GM23338 (cell line): Measurements from ENCODE around the gene PIP5K1A. TPM values are rescaled to one million over a fixed set of nuclear protein-coding genes. Genes with fewer than 3 reads are reported as not detected.

Experiments
- ATAC-seq: fragments of 200-7000 bp; cut with Tn5 transposase; 3 replicates; pipeline ENCODE4 v1.9.1; 2020
- DNase-seq: peaks from one replicate; pipeline ENCODE4 v3.0.0-alpha.2; 2015; ENCODE audit warnings: low spot score
- H2AFZ ChIP-seq: fragments of 200-600 bp; sonication (generic); 2 replicates; pipeline ENCODE4 v1.8.0; 2016; ENCODE audit warnings: antibody characterized with exemption, mild to moderate bottlenecking, moderate library complexity
- H3F3A ChIP-seq: fragments of 200-600 bp; sonication (generic); replicated peaks from 2 replicates; pipeline ENCODE4 v1.8.0; 2017; ENCODE audit warnings: antibody characterized with exemption, mixed run types, low read depth
- H3K27ac ChIP-seq: fragments of 200-600 bp; sonication (generic); 2 replicates; pipeline ENCODE4 v1.6.1; 2016; ENCODE audit warnings: low read depth
- H3K27me3 ChIP-seq: fragments of 200-600 bp; sonication (generic); 2 replicates; pipeline ENCODE4 v1.8.0; 2016; ENCODE audit warnings: mild to moderate bottlenecking, mixed run types, moderate library complexity; ENCODE audit not compliant: insufficient read depth
- H3K36me3 ChIP-seq: fragments of 200-600 bp; sonication (generic); 2 replicates; pipeline ENCODE4 v1.8.0; 2016; ENCODE audit warnings: mild to moderate bottlenecking; ENCODE audit not compliant: insufficient read depth
- H3K4me1 ChIP-seq: fragments of 200-600 bp; sonication (generic); 2 replicates; pipeline ENCODE4 v1.8.0; 2016; ENCODE audit warnings: mild to moderate bottlenecking, moderate library complexity; ENCODE audit not compliant: insufficient read depth
- H3K4me2 ChIP-seq: fragments of 200-600 bp; sonication (generic); 2 replicates; pipeline ENCODE4 v1.7.1; 2017; ENCODE audit warnings: mixed run types
- H3K4me3 ChIP-seq: fragments of 200-600 bp; sonication (generic); 2 replicates; pipeline ENCODE4 v1.6.1; 2016; ENCODE audit warnings: mixed run types
- H3K79me2 ChIP-seq: fragments of 200-600 bp; sonication (generic); replicated peaks from 2 replicates; pipeline ENCODE4 v1.8.0; 2017; ENCODE audit warnings: mild to moderate bottlenecking; ENCODE audit not compliant: insufficient read depth
- H3K9me2 ChIP-seq: fragments of 200-600 bp; sonication (generic); 2 replicates; pipeline ENCODE4 v1.8.0; 2017; ENCODE audit not compliant: insufficient read depth
- H4K20me1 ChIP-seq: fragments of 200-600 bp; sonication (generic); replicated peaks from 2 replicates; pipeline ENCODE4 v1.8.0; 2017; ENCODE audit warnings: mild to moderate bottlenecking; ENCODE audit not compliant: insufficient read depth
- H3K27ac Mint-ChIP-seq: 2 replicates; pipeline ENCODE4 v1.8.0; 2020; ENCODE audit warnings: inconsistent platforms, mild to moderate bottlenecking, moderate library complexity, mixed read lengths
- H3K27me3 Mint-ChIP-seq: 3 replicates; pipeline ENCODE4 v1.8.0; 2022; ENCODE audit warnings: low read depth, mild to moderate bottlenecking, moderate library complexity, mixed read lengths, inconsistent platforms; ENCODE audit not compliant: insufficient read depth, poor library complexity
- H3K36me3 Mint-ChIP-seq: 3 replicates; pipeline ENCODE4 v1.8.0; 2021; ENCODE audit warnings: low read depth, mild to moderate bottlenecking, inconsistent platforms, moderate library complexity, mixed read lengths
- H3K4me1 Mint-ChIP-seq: 3 replicates; pipeline ENCODE4 v1.8.0; 2020; ENCODE audit warnings: mild to moderate bottlenecking, inconsistent platforms, mixed read lengths
- H3K4me3 Mint-ChIP-seq: 3 replicates; pipeline ENCODE4 v1.8.0; 2021; ENCODE audit warnings: moderate library complexity, mild to moderate bottlenecking, inconsistent platforms, mixed read lengths
- H3K9me3 Mint-ChIP-seq: 3 replicates; pipeline ENCODE4 v1.8.0; 2020; ENCODE audit warnings: moderate library complexity, mild to moderate bottlenecking, inconsistent platforms, mixed read lengths
- EZH2phosphoT487 ChIP-seq: fragments of 200-600 bp; sonication (generic); IDR thresholded peaks from one replicate; pipeline ENCODE4 v1.8.1; 2018; ENCODE audit warnings: antibody characterized with exemption; ENCODE audit not compliant: unreplicated experiment
- NANOG ChIP-seq: IDR thresholded peaks from 2 replicates; pipeline ENCODE4 v1.6.1; 2016; ENCODE audit warnings: antibody characterized with exemption, borderline replicate concordance
- POLR2AphosphoS5 ChIP-seq: IDR thresholded peaks from 2 replicates; pipeline ENCODE4 v1.6.1; 2016; ENCODE audit warnings: antibody characterized with exemption, low read depth
- STAT1 ChIP-seq: IDR thresholded peaks from one replicate; pipeline ENCODE4 v1.6.1; 2016; ENCODE audit warnings: antibody characterized with exemption; ENCODE audit not compliant: unreplicated experiment
- ZNF114 ChIP-seq: fragments of 250-450 bp; sonication (Bioruptor Pico); IDR thresholded peaks from 2 replicates; pipeline ENCODE4 v1.5.0; 2020; ENCODE audit warnings: mild to moderate bottlenecking, moderate library complexity
- polyA plus RNA-seq: library from polyadenylated mRNA; unstranded; fragments of >200 nt; fragmentation: Nextera tagmentation; extraction: Ambion mirVana; gene quantifications from 2 replicates; pipeline ENCODE4 v1.2.1, GENCODE V29; 2016
- total RNA-seq: library from RNA; depleted of rRNA; stranded (reverse); fragments of >200 nt; shearing (Covaris generic); gene quantifications from 2 replicates; pipeline ENCODE4 v1.2.3, GENCODE V29; 2014
- TF ChIP-seq, protein P1 (sequence below), 2 experiments: fragments of 200-600 bp in 1 of 2; sonication (generic) in 1 of 2; conservative IDR thresholded peaks; 2 replicates each; pipeline versions ENCODE4 v1.5.1 to v1.6.1; 2016 to 2017; ENCODE audit warnings: antibody characterized with exemption in 2 of 2, low read depth in 2 of 2, mild to moderate bottlenecking in 2 of 2, moderate library complexity in 1 of 2
- TF ChIP-seq, protein P2 (sequence below): fragments of 250-450 bp; sonication (Bioruptor Pico); IDR thresholded peaks from 2 replicates; pipeline ENCODE4 v1.5.0; 2020; ENCODE audit warnings: mild to moderate bottlenecking, moderate library complexity

PIP5K1A gene
- total and polyA plus RNA-seq, 2 experiments from 2014 or later = 23.2 to 63.3 TPM

DNA sequence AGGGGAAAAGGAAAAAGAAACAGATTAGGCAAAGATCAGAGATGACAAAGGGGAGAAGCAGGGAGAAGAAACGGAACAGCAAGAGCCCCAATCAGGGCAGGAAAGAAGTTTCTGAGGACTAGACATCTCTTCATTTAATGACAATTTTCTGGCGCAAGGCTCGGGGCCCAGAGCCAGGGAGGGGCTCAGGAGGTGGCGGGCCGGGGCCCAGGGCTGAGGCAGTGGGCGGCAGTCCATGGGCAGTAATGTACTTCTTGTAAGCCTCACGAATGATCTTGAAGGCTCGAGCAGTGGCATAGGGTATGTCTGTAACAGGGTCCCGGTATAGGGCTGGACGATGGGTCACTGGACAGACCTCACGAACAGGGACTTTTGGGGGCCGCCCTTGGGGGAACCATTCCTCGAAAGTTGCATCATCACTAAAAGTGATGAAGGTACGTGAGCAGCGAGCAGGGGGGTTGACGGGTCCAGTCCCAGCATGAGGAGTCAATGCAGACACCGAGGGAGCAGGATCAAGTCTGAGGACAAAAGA lies 21.8 kb upstream of the PIP5K1A start:
- no peaks in the 10 kb centered on the region for H3K79me2 ChIP-seq
- Mint-ChIP-seq H3K36me3 (peaks cover 66% of the 10 kb centered on the region), H3K4me3 (no peak overlapping the region), H3K4me1 (no peaks in the 10 kb centered on the region), H3K9me3 (no peaks in the 10 kb centered on the region), H3K27me3 (peaks cover 5% of the 10 kb centered on the region), H3K27ac (peak overlapping the region; percentile 68; the same call in 1 of the 2 replicates)
- H3F3A ChIP-seq = 0 out of 2 replicates have a peak, but pooled peaks cover 4% of the 10 kb centered on the region
- DNase-seq (no peak), ATAC-seq (no peak)
- H2AFZ ChIP-seq = no peak overlapping the region
- no peaks in the 10 kb centered on the region; the same call in 1 of the 2 replicates for H4K20me1 ChIP-seq
- no peaks in the 10 kb centered on the region for H3K9me2 ChIP-seq
- H3K27me3 ChIP-seq = no peaks in the 10 kb centered on the region
- TF ChIP-seq POLR2AphosphoS5 = no peak
- TF ChIP-seq ZNF114 (CRISPR knock-in tag) = no peak
- no peak for TF ChIP-seq EZH2phosphoT487
- TF ChIP-seq NANOG = no peak
- no peak for TF ChIP-seq STAT1
- TF ChIP-seq, protein P1, sequence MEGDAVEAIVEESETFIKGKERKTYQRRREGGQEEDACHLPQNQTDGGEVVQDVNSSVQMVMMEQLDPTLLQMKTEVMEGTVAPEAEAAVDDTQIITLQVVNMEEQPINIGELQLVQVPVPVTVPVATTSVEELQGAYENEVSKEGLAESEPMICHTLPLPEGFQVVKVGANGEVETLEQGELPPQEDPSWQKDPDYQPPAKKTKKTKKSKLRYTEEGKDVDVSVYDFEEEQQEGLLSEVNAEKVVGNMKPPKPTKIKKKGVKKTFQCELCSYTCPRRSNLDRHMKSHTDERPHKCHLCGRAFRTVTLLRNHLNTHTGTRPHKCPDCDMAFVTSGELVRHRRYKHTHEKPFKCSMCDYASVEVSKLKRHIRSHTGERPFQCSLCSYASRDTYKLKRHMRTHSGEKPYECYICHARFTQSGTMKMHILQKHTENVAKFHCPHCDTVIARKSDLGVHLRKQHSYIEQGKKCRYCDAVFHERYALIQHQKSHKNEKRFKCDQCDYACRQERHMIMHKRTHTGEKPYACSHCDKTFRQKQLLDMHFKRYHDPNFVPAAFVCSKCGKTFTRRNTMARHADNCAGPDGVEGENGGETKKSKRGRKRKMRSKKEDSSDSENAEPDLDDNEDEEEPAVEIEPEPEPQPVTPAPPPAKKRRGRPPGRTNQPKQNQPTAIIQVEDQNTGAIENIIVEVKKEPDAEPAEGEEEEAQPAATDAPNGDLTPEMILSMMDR (conservative IDR thresholded peaks at IDR 0.05; ENCODE audit: low read depth in 2 of 2) = no peak
- TF ChIP-seq, protein P2, sequence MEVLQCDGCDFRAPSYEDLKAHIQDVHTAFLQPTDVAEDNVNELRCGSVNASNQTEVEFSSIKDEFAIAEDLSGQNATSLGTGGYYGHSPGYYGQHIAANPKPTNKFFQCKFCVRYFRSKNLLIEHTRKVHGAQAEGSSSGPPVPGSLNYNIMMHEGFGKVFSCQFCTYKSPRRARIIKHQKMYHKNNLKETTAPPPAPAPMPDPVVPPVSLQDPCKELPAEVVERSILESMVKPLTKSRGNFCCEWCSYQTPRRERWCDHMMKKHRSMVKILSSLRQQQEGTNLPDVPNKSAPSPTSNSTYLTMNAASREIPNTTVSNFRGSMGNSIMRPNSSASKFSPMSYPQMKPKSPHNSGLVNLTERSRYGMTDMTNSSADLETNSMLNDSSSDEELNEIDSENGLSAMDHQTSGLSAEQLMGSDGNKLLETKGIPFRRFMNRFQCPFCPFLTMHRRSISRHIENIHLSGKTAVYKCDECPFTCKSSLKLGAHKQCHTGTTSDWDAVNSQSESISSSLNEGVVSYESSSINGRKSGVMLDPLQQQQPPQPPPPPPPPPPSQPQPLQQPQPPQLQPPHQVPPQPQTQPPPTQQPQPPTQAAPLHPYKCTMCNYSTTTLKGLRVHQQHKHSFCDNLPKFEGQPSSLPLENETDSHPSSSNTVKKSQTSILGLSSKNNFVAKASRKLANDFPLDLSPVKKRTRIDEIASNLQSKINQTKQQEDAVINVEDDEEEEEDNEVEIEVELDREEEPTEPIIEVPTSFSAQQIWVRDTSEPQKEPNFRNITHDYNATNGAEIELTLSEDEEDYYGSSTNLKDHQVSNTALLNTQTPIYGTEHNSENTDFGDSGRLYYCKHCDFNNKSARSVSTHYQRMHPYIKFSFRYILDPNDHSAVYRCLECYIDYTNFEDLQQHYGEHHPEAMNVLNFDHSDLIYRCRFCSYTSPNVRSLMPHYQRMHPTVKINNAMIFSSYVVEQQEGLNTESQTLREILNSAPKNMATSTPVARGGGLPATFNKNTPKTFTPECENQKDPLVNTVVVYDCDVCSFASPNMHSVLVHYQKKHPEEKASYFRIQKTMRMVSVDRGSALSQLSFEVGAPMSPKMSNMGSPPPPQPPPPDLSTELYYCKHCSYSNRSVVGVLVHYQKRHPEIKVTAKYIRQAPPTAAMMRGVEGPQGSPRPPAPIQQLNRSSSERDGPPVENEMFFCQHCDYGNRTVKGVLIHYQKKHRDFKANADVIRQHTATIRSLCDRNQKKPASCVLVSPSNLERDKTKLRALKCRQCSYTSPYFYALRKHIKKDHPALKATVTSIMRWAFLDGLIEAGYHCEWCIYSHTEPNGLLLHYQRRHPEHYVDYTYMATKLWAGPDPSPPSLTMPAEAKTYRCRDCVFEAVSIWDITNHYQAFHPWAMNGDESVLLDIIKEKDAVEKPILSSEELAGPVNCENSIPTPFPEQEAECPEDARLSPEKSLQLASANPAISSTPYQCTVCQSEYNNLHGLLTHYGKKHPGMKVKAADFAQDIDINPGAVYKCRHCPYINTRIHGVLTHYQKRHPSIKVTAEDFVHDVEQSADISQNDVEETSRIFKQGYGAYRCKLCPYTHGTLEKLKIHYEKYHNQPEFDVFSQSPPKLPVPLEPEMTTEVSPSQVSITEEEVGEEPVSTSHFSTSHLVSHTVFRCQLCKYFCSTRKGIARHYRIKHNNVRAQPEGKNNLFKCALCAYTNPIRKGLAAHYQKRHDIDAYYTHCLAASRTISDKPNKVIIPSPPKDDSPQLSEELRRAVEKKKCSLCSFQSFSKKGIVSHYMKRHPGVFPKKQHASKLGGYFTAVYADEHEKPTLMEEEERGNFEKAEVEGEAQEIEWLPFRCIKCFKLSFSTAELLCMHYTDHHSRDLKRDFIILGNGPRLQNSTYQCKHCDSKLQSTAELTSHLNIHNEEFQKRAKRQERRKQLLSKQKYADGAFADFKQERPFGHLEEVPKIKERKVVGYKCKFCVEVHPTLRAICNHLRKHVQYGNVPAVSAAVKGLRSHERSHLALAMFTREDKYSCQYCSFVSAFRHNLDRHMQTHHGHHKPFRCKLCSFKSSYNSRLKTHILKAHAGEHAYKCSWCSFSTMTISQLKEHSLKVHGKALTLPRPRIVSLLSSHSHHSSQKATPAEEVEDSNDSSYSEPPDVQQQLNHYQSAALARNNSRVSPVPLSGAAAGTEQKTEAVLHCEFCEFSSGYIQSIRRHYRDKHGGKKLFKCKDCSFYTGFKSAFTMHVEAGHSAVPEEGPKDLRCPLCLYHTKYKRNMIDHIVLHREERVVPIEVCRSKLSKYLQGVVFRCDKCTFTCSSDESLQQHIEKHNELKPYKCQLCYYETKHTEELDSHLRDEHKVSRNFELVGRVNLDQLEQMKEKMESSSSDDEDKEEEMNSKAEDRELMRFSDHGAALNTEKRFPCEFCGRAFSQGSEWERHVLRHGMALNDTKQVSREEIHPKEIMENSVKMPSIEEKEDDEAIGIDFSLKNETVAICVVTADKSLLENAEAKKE (CRISPR knock-in tag) = no peak
- H3K27ac ChIP-seq = no peak overlapping the region
- no peak overlapping the region for H3K4me3 ChIP-seq
- H3K36me3 ChIP-seq = peaks cover 10% of the 10 kb centered on the region
- H3K4me1 ChIP-seq = no peaks in the 10 kb centered on the region
- H3K4me2 ChIP-seq = no peak overlapping the region
